NT2/D1 (cell line): ENCODE measurements around the gene THSD7A.

Experiments used
- SUZ12 ChIP-seq: IDR thresholded peaks from 2 replicates; pipeline ENCODE4 v1.6.1; 2011; ENCODE audit not compliant: insufficient read length, insufficient read depth; ENCODE audit errors: extremely low read depth
- YY1 ChIP-seq: IDR thresholded peaks from 2 replicates; pipeline ENCODE4 v1.6.1; 2011; ENCODE audit not compliant: insufficient read length, insufficient read depth
- ZNF274 ChIP-seq: IDR thresholded peaks from 2 replicates; pipeline ENCODE4 v1.6.1; 2011; ENCODE audit warnings: mild to moderate bottlenecking, low read depth, low read length

GRCh38 chr7:11416641-11417458, 415.1 kb downstream of the THSD7A start:
- TF ChIP-seq ZNF274: no peak
- TF ChIP-seq YY1: no peak
- no peak for TF ChIP-seq SUZ12
